ENCODE measurements around the gene PRKAR1B. TPM values are rescaled to one million over a fixed set of nuclear protein-coding genes. Genes with fewer than 3 reads are reported as not detected.

The PRKAR1B gene
- total RNA-seq, 1 donor from 2014 or later: 11.8 TPM

- no peak overlapping the region for H3K4me3 ChIP-seq
- peaks cover 4% of the 10 kb centered on the region for H3K9me3 ChIP-seq (ENCODE audit: low read depth)
- no peak overlapping the region for H3K27ac ChIP-seq
- H3K4me2 ChIP-seq: no peak overlapping the region
- H3K79me2 ChIP-seq (ENCODE audit: low read depth): no peaks in the 10 kb centered on the region
- no peak overlapping the region for H2AFZ ChIP-seq (replicated peaks)
- TF ChIP-seq EZH2phosphoT487 (IDR thresholded peaks at IDR 0.05): no peak
- TF ChIP-seq CTCF (IDR thresholded peaks at IDR 0.05): no peak
- no peak for TF ChIP-seq EZH2 (IDR thresholded peaks at IDR 0.05)
- no peaks in the 10 kb centered on the region for H3K36me3 ChIP-seq
- H3K9ac ChIP-seq: no peak overlapping the region
- H3K4me1 ChIP-seq: no peaks in the 10 kb centered on the region
- no peak overlapping the region for H3K4me3 Mint-ChIP-seq
- H3K27ac Mint-ChIP-seq: no peak overlapping the region
- peaks cover 7% of the 10 kb centered on the region for H3K27me3 Mint-ChIP-seq (ENCODE audit: insufficient read depth, low read depth)
- H3F3A ChIP-seq (ENCODE audit: low read depth): no peaks in the 10 kb centered on the region
- H4K20me1 ChIP-seq (ENCODE audit: low read depth): no peaks in the 10 kb centered on the region
- peaks cover 19% of the 10 kb centered on the region for H3K36me3 Mint-ChIP-seq
- H3K9me3 Mint-ChIP-seq: peaks cover 42% of the 10 kb centered on the region
- no peaks in the 10 kb centered on the region for H3K4me1 Mint-ChIP-seq
- H3K27me3 ChIP-seq: no peaks in the 10 kb centered on the region
- no peak for DNase-seq (ENCODE audit: low spot score)
Measured at GRCh38 chr7:691361-692045, 35.6 kb downstream of the PRKAR1B start.

- no peak overlapping the region for H2AFZ ChIP-seq (replicated peaks)
- peaks cover 7% of the 10 kb centered on the region for H3K27me3 Mint-ChIP-seq (ENCODE audit: insufficient read depth, low read depth)
- H3F3A ChIP-seq (ENCODE audit: low read depth): no peaks in the 10 kb centered on the region
- peaks cover 19% of the 10 kb centered on the region for H3K36me3 Mint-ChIP-seq
- peaks cover 48% of the 10 kb centered on the region for H3K9me3 Mint-ChIP-seq
- no peak overlapping the region for H3K9ac ChIP-seq
- H3K4me3 Mint-ChIP-seq: no peak overlapping the region
- no peak overlapping the region for H3K4me3 ChIP-seq
- H3K27ac Mint-ChIP-seq: no peak overlapping the region
- H3K27ac ChIP-seq: no peak overlapping the region
- H4K20me1 ChIP-seq (ENCODE audit: low read depth): no peaks in the 10 kb centered on the region
- no peaks in the 10 kb centered on the region for H3K36me3 ChIP-seq
- DNase-seq (ENCODE audit: low spot score): no peak
- no peak for TF ChIP-seq EZH2 (IDR thresholded peaks at IDR 0.05)
- TF ChIP-seq EZH2phosphoT487 (IDR thresholded peaks at IDR 0.05): no peak
- TF ChIP-seq CTCF (IDR thresholded peaks at IDR 0.05): no peak
- H3K27me3 ChIP-seq: no peaks in the 10 kb centered on the region
- H3K4me1 ChIP-seq: no peaks in the 10 kb centered on the region
- H3K9me3 ChIP-seq (ENCODE audit: low read depth): peaks cover 4% of the 10 kb centered on the region
- H3K4me2 ChIP-seq: no peak overlapping the region
- H3K4me1 Mint-ChIP-seq: no peaks in the 10 kb centered on the region
- H3K79me2 ChIP-seq (ENCODE audit: low read depth): no peaks in the 10 kb centered on the region
Measured at GRCh38 chr7:690478-691360, 36.4 kb downstream of the PRKAR1B start.

- H3F3A ChIP-seq (ENCODE audit: low read depth): no peaks in the 10 kb centered on the region
- TF ChIP-seq EZH2 (IDR thresholded peaks at IDR 0.05) (no peak), CTCF (IDR thresholded peaks at IDR 0.05) (no peak), EZH2phosphoT487 (IDR thresholded peaks at IDR 0.05) (no peak)
- peaks cover 4% of the 10 kb centered on the region for H3K9me3 ChIP-seq (ENCODE audit: low read depth)
- no peak overlapping the region for H2AFZ ChIP-seq (replicated peaks)
- no peak overlapping the region for H3K27ac ChIP-seq
- H3K79me2 ChIP-seq (ENCODE audit: low read depth): no peaks in the 10 kb centered on the region
- Mint-ChIP-seq H3K36me3 (peaks cover 24% of the 10 kb centered on the region), H3K4me3 (no peak overlapping the region), H3K9me3 (peaks cover 45% of the 10 kb centered on the region), H3K4me1 (no peaks in the 10 kb centered on the region), H3K27me3 (ENCODE audit: insufficient read depth, low read depth) (peaks cover 3% of the 10 kb centered on the region), H3K27ac (no peak overlapping the region)
- no peak overlapping the region for H3K4me3 ChIP-seq
- no peak overlapping the region for H3K4me2 ChIP-seq
- no peak for DNase-seq (ENCODE audit: low spot score)
- H3K27me3 ChIP-seq: no peaks in the 10 kb centered on the region
- H3K9ac ChIP-seq: no peak overlapping the region
- H4K20me1 ChIP-seq (ENCODE audit: low read depth): no peaks in the 10 kb centered on the region
- no peaks in the 10 kb centered on the region for H3K4me1 ChIP-seq
- H3K36me3 ChIP-seq: no peaks in the 10 kb centered on the region
Measured at GRCh38 chr7:685540-685939, 41.5 kb downstream of the PRKAR1B start.
